HG02678 (cell line): Measurements from ENCODE around the gene ASTN2.
"Not testable (repeated sequence)": the region's sequence is repeated elsewhere in the genome, so short reads cannot be mapped to it uniquely, and the experiment has no call there.

ENCODE experiments used
- ATAC-seq: cut with Tn5 transposase; IDR thresholded peaks from one replicate; pipeline ENCODE4 v1.9.1; 2021; ENCODE audit warnings: mild to moderate bottlenecking, moderate library complexity; ENCODE audit not compliant: unreplicated experiment

ASTN2 gene

DNA sequence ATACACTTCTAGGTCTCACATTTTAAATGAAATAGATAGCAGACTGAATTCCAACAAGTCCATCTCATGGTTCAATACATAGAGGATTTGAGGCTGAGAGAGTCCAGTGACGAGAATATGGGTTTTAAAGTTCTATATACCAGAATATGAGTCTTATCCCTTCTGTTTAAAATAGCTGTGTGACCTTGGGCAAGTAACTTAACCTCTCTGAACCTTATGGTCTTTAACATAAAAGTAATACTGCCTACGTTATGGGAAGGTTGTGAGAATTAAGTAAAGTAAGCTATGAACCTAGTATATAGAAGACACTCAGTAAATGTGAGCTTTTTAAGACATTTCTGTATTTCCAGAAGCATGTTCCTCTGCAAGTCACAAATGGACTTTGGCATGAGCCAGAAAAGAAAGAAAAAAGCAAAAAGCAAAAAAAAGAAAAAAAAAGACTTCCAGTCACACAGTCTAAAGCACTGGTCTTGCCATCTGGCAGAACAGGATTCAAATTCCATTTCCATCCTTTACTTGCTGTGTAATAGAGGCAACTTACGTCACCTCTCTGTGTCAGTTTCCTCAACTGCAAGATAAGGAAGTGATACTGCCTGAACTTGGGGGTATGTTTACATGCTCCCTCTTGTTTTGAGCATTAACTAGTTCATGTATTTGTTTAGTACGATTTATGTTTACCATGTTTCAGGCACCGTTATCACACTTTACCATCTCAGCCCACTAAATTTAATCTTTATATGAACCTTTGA is 479.5 kb downstream of the ASTN2 start:
- ATAC-seq: no peak

- no peak for ATAC-seq
These were observed 480.7 kb downstream of the ASTN2 start for GRCh38 chr9:116934131-116934530.

- no peak for ATAC-seq
These were observed 481.6 kb downstream of the ASTN2 start for GRCh38 chr9:116933251-116933650.

GRCh38 chr9:116929621-116930020 is 485.2 kb downstream of the ASTN2 start:
- ATAC-seq: no peak

- no peak for ATAC-seq
These were observed 486.0 kb downstream of the ASTN2 start for GRCh38 chr9:116928884-116929283.

DNA sequence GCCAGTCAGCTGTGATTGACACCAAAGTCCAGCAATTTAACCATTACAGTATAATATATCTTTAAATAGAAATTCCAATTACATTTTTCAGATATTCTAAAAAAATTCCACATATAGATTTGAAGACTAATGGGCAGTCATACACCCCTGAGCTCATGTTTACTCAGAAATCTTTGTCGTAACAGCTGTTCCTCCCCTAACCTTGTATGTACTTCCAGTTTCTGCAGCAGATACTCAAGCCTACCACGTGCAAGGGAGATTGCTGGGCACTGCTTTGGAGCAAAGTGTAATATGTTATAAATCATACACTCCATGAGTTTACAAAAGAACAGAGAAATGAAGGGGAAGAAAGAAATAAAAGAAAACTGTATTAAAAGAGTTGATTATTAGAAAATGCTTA is 486.6 kb downstream of the ASTN2 start:
- ATAC-seq: no peak

- ATAC-seq: no peak
These were observed 487.1 kb downstream of the ASTN2 start for GRCh38 chr9:116927726-116928125.

DNA sequence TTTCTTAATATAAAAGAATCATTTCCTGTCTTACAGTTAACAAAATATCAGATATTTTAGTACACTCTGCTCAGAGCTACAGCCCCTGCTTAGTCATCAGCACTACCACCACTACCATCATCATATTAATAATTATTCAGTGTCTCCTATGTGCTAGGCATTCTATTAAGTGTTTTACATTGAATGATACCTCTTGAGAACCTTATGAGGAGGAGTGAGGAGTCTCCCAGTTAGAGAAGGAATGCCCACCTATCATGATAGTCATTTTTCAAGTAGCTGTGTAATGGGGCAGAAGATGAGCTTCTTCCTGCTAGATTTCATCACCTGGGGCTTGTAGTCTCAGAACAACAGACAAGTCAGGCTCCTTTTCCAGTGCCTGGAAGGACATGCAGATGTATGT is 489.7 kb downstream of the ASTN2 start:
- no peak for ATAC-seq

DNA sequence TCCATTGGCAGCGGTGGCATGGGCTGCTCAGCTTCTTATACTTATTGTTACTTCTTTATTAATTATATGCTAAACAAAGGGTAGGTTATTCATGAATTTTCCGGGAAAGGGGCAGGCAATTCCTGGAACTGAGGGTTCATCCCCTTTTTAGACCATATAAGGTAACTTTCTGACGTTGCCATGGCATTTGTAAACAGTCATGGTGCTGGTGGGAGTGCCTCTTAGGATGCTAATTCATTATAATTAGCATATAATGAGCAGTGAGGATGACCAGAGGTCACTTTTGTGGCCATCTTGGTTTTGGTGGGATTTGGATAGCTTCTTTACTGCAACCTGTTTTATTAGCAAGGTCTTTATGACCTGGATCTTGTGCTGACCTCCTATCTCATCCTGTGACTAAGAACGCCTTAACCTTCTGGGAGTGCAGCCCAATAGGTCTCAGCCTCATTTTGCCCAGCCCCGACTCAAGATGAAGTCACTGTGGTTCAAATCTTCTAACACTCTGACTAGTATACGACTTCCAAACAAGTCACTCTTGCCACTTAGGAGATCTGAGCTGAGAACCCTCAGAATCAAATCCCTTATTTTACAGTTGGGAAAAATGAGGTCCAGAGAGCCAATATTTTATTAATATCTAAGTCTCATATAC is 490.3 kb downstream of the ASTN2 start:
- no peak for ATAC-seq

DNA sequence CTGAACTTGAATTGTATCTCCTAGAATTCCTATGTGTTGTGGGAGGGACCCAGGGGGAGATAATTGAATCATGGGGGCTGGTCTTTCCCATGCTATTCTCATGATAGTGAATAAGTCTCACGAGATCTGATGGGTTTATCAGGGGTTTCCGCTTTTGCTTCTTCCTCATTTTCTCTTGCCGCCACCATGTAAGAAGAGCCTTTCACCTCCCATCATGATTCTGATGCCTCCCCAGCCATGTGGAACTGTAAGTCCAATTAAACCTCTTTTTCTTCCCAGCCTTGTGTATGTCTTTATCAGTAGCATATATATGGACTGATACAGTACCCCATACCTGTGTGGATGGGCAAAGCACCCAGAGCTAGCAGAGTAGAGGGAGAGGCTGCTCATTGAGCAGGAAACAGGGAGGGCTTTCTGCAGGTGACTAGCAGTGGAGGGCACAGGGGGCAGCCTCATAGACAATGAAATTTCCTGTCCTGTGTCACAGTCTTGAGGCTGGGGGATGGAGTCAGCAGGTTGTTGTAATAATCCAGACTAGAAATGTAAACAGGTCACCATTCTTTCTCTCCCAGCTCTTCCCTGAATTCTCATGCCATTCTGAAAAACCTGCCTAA is 496.9 kb downstream of the ASTN2 start:
- not testable (repeated sequence) for ATAC-seq

DNA sequence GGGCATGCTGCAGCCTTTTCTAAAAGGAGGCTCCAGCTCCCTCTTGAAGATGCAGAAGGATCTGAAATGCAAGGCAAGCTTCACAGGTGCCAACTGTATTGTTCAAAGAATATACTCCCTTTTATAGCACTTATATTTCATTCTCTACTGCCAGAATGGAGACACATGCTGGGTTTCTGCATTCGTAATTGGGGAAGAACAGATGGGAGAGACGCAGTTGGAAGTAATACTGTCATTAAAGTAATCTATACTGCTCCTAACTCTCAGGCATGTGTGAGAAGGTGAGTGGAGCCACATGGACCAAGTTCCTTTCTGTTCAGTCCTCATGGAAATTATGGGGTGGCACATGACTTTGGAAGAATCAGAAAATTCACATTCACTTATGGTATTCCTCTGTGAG is 501.3 kb downstream of the ASTN2 start:
- ATAC-seq: no peak

DNA sequence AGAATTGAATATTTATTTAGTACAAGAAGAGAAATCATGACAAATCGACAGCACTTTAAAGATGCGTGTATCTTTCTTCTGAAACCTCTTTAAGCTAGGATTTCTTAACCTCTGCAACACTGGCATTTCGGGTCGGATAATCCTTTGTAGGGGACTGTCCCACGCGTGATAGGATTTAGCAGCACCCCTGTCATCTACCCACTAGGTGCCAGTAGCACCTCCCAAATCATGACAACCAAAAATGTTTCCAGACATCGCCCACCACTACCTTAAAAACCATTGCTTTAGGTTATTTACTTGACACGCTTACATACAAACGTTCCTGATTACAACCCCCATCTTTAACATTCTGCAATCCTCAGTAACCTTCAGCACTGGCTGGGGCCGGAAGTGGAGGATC is 504.7 kb downstream of the ASTN2 start:
- ATAC-seq: no peak

DNA sequence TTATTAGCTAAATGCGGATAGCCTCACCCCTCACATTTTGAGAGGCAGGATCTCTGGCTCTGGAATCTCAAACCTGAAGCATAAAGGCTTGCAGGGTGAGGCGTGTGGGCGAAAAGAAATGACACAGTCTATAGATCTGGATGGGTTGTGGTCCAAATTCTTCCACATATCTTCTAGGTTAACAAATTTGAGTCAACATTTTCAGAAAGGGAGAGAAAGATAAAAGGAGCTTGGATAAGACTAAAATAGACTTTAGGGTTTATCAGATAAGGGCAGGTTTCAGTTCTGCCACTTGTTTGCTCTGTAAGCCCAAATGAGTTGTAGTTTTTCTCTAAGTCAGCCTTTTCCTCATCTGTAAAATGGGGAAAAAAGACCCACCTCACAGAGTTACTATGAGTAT is 506.9 kb downstream of the ASTN2 start:
- ATAC-seq: no peak

DNA sequence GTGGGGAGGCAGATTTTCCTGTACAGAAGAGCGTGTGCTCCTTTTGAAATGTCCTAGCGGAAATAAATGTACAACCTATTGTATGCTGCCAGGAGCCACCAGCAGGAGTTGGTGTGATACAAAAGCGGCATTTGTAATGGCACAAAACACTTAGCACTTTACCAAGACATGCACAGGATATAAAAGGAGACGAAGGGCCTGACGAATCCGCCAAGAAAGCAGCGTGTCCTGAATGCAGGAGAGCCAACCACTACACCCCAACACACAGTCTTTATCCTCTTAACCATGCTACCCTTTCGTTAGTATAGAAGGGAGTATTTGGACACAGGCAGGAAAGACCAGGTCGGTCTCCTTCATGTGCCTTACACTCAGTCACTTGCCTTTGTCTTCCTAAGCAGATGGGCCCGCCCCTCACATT is 509.7 kb downstream of the ASTN2 start:
- ATAC-seq: no peak

- no peak for ATAC-seq
These were observed 510.7 kb downstream of the ASTN2 start for GRCh38 chr9:116904165-116904564.

DNA sequence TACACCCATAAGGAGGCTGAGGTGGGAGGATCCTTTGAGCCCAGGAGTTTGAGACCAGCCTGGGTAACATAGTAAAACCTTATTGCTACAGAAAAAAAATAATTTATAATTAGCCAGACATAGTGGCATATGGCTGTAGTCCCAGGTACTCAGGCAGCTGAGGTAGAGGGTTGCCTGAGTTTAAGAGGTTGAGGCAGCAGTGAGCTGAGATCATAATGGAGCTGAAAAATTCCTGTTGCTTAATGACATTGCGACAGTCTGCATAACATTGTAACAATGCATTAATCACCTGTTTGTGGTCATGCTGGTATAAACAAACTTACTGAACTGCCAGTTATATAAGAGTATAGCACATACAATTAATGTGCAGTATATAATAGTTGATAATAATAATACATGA is 513.6 kb downstream of the ASTN2 start:
- ATAC-seq: no peak

- no peak for ATAC-seq
These were observed 514.3 kb downstream of the ASTN2 start for GRCh38 chr9:116900543-116900942.

DNA sequence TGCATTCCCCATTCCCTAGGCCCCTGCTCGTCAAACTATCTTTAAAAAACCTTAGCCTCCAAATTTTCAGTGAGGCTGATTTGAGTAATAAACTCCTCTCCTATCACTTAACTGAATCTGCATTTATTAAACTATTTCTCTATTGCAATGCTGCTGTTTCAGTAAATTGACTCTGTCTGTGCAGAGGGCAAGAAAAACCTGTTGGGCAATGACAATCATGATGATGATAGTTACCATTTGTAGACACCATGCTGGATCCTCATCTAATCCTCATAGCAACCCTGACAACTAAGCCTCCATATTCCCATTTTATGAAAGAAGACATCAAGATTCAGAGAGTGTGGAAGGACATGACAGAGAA is 514.9 kb downstream of the ASTN2 start:
- ATAC-seq: no peak

DNA sequence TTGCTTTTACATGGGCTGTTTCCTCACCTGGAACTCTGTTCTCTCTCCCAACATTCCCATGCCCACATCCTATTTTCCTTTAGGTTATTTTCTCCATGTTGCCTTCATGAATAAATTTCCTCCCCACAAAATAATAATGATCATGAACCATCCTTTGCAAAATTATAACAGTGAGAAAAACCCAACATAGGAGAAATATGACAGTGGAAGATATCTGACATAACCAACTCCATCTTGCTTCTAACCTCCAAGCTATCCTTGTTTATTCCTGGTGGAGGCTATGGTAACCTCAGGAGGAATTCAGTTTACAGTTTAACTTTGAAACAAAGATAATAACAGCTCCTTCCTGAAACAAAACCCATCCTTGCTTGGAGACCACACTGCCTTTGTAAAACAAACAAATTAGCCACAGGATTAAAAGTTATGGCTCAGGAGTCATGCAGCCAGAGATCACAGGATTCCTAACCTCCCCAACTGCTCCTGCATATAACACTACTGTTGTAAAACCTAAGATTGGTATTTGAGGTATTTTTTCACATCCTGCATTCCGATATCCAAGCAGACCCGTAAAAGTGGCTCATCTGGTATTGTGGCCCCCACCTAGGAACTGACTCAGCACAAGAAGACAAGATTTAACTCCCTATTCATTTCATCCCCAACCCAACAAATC is 515.4 kb downstream of the ASTN2 start:
- ATAC-seq: no peak

- ATAC-seq: not testable (repeated sequence)
These were observed 516.7 kb downstream of the ASTN2 start for GRCh38 chr9:116898131-116898530.

DNA sequence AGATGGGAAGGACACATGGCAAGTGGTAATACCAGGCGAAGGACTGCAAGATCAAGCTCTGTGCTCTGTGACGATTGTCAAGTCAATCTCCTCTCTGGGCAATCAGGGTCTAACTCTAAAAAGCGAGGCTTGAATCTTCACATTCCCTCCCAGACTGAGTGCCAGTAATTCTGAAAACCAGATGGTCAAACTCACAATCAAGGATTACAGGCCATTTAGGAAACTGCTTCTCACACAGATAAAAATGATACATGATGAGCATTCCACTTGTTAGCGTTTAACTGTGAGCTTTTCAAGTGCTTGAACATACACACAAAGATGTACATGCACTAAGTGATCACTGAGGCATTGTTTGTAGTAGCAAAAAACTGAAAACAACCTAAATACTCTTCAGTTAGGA is 517.7 kb downstream of the ASTN2 start:
- no peak for ATAC-seq

DNA sequence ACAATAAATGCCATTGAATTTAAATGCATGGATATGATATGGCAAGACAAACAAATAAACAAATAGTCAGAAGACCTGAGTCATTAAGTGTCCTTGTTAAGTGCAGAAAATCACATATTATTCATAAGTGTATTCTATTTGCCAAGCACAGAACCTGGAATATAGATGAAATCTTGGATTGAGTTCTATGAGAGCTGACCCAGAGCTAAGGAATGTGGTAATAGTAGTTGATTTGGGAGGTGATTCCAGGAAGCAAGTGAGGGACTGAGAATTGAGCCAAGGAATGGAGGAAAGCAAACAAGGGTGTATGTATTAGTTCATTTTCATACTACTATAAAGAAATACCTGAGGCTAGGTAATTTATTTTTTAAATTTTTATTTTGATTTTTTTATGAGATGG is 518.9 kb downstream of the ASTN2 start:
- no peak for ATAC-seq
